Occipital lobe (tissue), 2 donors: ENCODE results near the gene GRIK2. TPM values are rescaled to one million over a fixed set of nuclear protein-coding genes. Genes with fewer than 3 reads are reported as not detected.

Experiments
- DNase-seq: peaks from one replicate; lab custom pipeline; 2025; lab: John Stamatoyannopoulos, UW
- total RNA-seq: library from RNA; depleted of rRNA; stranded (reverse); fragments of >200 nt; gene quantifications from one replicate; pipeline ENCODE4 v1.2.3, GENCODE V29; 2014

GRIK2 gene
- total RNA-seq, 1 donor from 2014 or later = 82.7 TPM

DNA sequence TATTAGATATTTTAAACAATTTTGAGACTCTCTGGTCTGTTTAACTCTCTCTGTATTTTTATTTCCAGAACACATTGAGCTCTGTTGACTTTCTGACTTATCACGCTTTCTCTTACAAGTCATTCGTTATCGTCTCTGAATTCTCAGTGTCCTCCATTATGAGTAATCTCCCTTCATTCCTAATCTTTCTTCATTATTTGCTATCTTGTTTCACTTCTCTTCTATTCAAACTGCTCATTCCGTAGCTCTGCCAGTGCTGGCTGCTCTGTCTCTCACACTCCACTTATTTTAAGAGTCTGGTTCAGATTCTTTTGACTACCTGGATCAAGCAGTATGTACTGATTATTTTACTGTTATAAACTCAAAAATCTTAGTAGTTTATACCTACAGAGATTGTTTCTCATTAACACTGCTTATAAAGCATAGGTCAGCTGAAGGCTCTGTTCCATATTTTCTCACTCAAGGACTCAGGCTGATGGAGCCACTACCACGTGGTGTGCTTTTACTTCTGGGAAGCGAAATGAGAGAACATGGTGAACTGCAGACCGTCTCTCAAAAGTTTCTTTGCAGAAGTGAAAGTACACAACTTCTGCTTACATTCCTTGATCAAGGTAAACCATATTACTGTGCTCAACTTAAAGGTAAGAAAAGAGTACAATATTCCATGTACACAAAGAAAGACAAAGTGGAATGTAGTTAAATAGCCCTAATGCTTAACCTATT is 485.2 kb downstream of the GRIK2 start:
- DNase-seq = no peak

DNA sequence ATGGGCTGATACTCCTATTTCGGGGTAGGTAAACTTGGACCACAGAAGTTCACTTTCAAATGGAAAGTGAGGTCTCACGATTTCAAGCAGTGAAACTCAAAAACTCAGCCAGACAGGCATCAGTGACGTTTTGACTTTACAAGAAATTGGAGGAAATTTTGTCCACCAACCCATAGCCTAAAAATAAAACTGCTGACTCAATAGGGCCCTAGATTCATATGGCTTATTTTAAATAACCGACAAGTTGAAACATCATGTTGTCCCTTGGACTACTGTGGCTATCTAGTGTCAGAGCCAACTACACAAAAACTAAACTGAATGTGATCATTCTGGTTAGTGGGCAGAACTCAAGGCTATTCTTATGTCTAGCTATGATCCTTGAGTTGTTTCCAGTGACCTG is 486.3 kb downstream of the GRIK2 start:
- no peak for DNase-seq

DNA sequence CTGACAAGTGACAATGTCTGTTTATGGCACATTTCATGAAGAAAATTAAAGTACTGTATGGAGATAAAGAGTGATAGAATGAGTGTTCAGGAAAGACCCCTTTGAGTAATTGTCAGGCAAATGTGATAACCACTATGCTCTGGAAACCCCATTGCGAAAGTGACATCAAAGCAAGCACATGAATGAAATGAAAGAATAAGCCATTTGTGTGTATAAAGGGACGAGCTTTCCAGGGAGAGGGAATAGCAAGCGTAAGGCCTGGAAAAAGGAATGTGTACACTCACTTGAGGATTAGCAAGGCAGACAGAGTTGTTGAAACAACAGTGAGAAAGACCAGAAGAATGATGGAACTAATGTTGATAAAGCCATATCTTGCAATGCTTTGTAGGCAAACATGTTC is 490.0 kb downstream of the GRIK2 start:
- no peak for DNase-seq

DNA sequence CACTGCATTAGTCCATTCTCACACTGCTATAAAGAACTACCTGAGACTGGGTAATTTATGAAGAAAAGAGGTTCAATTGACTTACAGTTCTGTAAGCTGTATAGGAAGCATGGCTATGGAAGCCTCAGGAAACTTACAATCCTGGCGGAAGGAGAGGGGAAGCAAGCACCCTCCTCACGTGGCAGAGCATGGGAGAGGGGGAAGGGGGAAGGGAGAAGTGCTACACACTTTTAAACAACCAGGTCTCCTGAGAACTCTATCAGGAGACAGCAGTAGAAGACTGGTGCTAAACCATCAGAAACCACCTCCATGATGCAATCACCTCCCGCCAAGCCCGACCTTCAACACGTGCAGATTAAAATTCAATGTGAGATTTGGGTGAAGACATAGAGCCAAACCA is 494.0 kb downstream of the GRIK2 start:
- no peak for DNase-seq

DNA sequence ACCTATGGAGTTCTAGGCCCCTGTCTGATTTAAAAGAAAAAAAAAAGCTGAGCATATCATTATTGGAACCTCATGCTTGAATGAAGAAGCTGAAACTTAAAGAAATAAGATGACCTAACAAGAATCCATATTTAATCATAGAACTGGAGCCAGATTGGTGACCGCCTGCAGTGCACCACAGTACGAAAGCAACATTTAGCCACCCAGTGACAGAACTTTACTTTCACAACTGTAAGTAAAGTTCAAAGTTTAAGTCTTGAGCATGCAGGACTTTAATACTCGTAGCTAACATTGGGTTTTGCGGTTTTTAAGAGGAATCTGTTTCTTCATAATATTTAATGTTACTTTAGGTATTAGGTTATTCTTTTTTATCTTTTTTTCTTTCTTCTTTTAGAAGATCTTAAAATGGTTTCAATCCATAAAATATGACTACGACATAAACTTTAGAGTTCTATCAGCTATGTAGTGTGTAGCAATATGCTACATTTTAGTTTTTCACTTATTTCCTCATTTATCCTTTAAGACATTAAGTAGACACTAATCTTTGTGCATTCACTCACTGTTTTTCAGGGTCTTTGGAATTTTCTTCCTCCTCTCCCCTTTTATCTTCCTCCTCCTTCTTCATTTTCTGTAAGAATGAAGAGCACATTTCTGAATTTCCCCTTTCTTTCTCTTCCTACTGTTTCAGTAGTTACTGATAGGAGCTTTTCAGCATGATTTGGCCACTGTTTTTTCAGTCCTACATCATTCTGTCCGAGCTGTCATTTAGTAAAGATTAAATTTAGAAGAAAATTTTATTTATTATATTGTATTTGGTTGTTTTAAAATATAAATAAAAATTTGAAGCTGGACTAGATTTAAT is 514.1 kb downstream of the GRIK2 start:
- DNase-seq = no peak

DNA sequence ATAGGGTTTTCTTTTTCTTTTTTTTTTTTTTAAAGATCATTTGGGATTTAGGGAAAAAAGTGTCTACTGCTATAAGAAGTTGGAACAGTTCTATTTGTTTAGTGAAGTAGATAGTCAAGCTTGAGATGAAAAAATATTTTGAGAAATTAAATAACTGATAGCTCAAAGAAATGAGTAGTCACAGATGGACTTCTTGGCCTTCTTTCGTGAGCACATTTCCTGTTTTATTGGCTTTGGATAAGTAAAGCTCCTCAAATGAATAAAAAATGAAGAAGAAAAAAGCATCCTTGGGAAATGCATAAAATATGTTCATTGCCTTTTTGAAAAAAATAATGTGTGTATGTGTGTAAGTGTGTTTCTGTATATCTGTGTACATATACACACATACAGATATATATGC is 515.9 kb downstream of the GRIK2 start:
- no peak for DNase-seq

DNA sequence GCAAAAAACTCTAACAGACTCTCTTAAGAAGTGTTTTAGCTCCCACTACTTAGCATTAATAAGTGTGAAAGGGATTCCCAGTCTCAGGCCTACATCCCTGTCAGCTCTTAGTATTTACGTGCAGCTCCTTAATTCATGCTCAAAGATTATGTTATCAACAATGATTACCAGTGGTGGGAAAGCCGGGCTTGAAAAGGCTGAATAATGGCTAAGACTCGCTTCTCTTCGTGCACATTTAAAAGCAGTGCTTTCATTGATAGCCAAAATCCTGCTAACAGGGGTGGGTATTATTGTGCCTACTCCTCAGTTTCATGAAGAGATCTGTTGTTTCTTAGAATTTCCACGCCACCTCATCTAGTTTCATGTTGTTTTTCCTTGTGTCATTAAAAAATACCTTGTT is 518.8 kb downstream of the GRIK2 start:
- DNase-seq = no peak

DNA sequence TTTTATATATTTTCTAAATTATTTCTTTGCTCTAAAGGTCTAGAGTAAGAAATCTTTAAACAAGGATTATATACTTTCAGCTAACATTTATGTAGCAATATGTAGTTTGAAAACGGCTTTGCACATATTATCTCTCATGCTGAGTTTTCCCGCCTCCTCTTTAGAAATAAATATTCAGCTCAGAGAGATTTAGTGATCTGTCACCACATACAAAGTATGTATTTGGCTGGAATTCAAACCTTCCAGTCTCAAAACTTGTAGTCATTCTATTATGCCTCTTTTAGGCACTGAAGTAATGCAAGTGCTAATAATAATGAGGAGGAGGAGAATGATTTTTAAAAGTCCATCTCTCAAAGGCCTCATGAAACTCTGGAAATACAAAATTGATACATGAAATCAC is 525.0 kb downstream of the GRIK2 start:
- DNase-seq = no peak

DNA sequence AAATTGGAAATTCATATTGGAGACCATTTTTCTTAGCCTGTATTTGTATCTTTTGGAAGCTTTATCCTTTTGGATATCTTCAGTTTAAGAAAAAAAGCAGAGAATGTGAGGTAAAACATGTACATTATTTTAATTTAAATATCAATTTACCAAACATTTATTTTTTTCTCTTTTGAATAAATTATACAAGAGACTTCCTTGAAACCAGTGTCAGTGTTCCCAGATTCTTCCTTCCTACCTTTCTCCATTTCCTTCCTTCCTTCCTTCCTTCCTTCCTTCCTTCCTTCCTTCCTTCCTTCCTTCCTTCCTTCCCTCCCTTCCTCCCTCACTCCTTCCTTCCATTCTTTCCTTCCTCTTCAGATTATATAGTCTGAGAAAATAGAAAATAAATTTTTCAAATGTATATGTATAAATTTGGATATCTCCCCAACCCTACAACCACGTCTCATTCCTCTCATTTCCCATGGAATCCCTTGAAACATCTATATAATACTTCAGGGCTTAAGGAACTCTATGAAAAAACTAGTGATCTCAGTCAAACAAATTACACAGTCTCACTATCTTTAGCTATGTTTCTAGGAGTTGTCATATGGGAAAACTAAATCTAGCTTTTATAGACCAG is 528.4 kb downstream of the GRIK2 start:
- no peak for DNase-seq

DNA sequence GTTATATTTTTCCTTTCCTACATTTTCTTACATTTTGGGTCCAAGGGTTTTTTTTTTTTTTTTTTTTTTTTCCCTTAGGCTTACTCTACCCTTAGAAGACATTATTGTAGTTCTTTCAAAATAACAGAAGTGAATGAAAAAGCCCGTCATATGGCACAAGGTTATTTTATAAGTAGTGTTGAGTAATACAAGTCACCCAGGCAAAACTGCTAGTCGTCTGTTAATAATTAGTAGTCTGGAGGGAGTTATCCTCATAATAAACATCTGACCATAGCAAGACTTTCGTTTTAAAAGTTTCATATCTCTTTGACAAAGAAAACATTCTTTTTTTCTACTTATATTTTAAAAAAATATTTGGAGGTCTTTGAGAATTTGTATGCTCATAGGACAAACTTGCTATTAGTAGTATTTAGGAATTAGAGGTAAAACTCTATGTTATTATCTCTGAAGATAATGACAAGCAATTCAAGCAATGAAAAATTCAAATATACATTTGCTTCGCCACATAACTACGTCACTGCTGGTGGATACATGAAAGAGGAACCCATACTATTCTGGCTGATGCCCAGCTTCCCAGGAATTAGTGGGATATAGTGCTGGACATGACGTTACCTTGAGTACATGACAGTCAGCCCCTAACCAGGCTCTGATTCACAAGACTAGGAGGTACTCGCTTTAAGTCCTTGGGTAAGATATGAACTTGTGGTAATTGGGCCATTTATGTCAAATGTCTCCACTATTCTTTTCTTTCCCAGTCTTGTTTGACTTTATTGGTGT is 532.8 kb downstream of the GRIK2 start:
- DNase-seq = no peak

DNA sequence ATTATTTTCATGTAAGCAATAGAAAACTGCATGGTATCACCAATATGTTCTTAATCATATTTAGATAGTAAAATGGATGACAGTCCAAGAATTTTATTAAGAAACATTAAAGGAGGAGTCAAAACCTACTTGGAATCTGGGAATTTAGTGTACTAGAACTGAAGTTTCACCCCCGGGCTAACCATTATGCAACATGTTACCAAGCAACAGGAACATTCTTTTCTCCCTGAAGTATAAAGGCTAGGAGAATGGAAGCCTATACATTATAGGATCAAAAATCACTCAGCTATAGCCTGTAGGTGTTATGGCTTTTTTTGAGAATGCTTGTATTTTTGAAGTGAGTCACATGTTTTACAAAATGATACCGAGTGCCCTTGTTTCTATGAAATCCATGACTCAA is 538.3 kb downstream of the GRIK2 start:
- DNase-seq = no peak

DNA sequence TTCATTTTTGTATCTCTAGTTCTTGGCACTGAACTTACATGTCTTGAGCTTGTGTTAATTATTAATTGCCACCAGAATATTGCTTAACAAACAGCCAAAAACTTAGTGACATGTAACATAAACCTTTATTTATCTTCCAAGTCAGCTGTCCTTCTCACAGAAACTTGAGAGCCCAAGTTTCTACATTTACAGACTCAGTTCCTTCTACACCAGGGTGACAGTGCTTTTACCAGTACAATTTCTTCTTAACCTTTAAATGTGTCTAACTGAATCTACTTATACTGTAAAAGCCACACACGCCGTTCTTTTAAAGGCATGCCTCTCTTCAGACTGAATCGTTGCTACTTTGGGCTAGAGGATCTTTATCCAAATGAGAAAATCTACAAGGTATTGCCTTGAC is 539.2 kb downstream of the GRIK2 start:
- DNase-seq = no peak

DNA sequence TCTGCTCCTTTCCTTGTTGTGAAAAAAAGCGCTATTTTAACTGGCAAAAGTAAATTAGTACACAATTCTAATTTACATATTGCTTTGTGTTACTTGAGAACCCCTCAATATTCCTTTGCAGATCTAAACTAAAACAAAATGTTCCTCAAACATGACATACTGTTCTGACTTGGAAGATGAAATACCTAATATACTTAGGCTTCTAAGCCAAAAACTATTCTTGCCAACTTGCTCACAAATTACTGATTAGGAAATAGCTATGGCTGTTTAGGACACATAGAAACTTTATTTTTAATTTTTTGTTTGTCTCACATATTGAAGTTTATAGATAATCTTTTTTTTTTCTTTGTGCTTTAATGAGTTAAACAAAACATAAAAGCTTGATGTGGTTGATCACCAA is 542.2 kb downstream of the GRIK2 start:
- no peak for DNase-seq

DNA sequence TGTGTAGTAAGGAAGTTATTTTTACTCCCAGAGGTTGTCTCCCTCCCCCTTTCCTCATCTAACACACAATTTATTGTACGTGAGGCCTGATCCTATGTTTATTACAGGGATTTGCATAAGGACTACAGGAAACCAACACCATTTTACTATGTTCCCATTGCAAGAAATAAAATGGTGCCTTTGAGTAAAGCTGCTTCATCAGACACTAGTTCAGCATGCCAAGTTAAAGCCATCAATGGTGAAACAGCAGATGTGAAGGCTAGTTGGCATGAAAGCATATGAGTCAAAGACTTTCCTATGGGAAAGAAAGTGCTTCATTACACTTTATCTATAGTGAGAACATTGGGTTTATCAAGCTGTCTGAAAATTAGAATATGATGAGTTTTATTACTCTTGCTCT is 543.0 kb downstream of the GRIK2 start:
- DNase-seq = no peak

DNA sequence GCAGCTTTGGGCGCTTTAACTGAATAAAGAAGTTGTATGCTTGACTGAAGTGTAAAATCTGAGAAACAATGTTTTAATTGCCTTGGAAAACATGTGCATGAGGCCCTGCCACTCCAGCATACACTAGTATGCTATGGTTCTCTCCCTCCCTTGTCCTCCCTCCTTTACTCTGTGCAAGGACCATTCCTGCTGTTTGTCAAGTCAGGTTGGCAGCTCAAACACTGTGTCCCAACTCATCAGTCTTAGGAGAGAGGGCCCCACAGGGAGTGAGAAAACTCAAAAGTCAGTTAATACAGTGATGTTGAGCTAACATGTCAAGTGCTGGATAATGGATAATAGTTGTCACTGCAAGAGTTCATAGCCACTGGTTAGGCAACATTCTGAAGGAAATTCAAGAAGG is 543.6 kb downstream of the GRIK2 start:
- no peak for DNase-seq

DNA sequence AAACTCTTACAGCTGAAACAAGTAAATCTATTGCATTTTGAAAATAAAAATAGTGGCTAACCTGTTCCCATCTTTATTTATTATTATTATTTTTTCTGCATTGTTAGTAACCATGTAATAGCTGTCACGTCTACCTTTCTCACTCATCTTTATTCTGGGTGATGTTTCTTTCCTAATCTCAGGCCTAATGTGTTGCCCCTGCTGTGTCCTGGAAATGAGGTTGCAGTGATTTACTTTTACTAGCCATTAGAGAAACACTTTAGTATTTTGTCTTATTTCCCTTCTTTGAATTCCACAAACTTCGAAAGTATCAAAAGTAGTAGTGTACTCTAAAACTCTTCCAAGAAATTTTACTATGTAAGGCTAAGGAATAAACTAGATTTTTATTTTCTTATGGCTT is 546.9 kb downstream of the GRIK2 start:
- no peak for DNase-seq

DNA sequence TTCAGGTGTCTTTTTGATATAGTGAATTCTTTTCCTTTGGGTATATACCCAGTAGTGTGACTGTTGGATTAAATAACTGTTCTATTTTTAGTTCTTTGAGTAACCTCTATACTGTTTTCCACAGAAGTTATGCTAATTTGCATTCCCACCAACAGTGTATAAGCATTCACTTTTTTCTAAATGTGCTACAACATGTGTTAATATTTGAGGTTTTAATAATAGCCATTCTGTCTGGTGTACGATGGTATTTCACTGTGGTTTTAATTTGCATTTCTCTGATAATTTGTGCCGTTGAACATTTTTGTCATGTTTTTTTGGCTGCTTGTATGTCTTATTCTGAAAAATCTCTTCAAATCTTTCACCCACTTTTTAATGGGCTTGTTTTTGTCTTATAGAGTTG is 563.5 kb downstream of the GRIK2 start:
- no peak for DNase-seq

DNA sequence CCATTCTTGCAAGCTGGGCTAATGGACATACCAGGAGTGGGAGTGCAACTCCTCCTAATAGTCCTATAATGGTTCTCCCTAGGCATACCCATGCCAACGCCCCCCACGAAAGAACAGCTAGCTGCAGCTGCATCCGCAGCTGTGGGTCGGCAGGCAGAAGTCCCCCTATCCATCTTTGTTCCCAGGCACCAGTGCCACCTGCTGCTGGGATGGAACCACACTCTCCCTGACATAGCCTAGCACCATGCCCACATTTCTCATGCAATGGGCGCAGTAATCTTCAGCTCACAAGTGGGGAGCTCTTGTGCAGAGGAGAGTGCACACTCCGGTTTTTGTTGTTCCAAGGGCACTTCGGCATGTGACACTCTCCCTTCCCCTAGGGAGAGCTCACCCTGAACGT is 567.8 kb downstream of the GRIK2 start:
- no peak for DNase-seq

DNA sequence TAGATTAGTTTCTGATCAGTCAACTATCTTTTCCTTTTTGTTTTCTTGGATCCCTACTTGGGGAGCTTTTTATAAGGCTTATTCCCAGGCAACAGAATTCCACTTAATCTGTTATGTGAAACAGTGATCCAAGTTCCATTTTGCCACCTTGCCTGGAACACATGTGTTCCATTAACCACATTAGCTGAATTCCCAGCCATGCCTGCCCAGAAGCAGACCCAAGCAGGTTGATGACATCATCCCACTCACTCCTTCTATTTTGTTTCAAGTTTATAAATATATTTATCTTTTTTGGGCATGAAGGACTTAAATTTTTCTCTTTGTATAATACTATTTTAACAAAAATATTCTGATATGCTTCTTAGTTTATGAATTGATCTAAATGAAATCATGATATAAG is 587.4 kb downstream of the GRIK2 start:
- no peak for DNase-seq

DNA sequence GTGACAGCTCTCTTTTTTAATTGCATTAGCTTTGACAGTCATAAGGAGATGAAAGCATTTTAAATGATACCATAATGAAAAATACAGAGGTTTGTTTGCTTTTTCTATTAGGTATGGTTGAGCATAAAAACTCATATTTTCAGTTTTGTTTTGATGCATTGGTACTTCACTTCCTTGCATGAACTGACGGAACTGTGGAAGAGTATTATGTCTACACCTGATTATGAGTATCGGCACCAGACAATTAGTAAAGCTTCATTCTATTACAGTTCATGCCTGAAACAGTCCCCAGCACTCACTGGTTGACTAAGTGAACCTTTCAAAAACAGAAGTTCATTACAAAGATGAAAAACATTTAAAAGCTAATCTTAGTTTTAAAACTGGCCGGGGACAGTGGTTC is 593.0 kb downstream of the GRIK2 start:
- DNase-seq = no peak

DNA sequence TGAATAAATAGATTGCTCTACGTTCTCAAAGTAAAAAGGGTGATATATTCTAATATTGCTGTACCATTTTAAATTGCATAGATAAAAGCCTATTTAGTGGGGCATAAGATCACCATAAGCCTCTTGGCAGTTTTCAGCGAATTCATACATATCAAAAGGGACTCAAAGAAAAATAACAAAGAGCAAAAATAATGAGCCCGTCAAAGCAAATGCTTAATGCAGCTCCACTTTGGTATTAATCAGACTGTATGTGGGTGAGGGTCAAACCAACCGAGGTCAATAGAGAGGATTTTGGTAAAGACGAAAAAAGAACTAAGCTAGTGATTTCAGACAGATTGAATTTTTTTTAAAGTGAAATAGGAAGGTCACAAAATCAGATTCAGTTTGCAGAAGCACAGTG is 598.8 kb downstream of the GRIK2 start:
- no peak for DNase-seq

DNA sequence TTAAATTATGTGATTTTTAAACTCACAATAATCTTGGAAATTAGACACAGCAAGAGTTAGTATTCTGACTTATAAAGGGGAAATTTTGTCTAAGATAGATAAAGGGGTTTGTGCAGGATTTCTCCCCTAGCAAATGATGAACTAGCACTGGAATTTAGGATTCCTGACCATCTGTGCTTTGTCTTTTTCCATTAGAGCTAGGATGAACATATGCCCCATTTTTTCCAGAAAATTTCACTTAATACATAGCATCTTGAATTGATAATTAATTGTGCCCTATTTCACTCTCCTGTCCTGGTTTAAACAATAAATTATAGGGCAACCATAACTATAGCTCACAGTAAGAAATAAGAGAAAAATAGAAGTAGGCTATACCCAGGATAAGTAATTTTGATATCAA is 601.0 kb downstream of the GRIK2 start:
- no peak for DNase-seq
